NCI-H128 (cell line): Measurements from ENCODE around the gene GNB5.
"Not testable (repeated sequence)": the region's sequence is repeated elsewhere in the genome, so short reads cannot be mapped to it uniquely, and the experiment has no call there.

ENCODE experiments used
- DNase-seq: peaks from one replicate; lab custom pipeline; 2025; ENCODE audit not compliant: unreplicated experiment; lab: John Stamatoyannopoulos, UW

GNB5 gene

GRCh38 chr15:52171807-52172206, 19.4 kb downstream of the GNB5 start:
- DNase-seq: no peak

GRCh38 chr15:52171386-52171785, 19.8 kb downstream of the GNB5 start:
- no peak for DNase-seq

- not testable (repeated sequence) for DNase-seq
These were observed 21.0 kb downstream of the GNB5 start for GRCh38 chr15:52170199-52170598.

- not testable (repeated sequence) for DNase-seq
These were observed 25.6 kb downstream of the GNB5 start for GRCh38 chr15:52165494-52166131.

- no peak for DNase-seq
These were observed 26.4 kb downstream of the GNB5 start for GRCh38 chr15:52164631-52165265.

- no peak for DNase-seq
These were observed 27.6 kb downstream of the GNB5 start for GRCh38 chr15:52163321-52164190.

- no peak for DNase-seq
These were observed 28.3 kb downstream of the GNB5 start for GRCh38 chr15:52162876-52163275.

GRCh38 chr15:52162260-52162659, 28.9 kb downstream of the GNB5 start:
- DNase-seq: no peak

- no peak for DNase-seq
These were observed 29.7 kb downstream of the GNB5 start for GRCh38 chr15:52161406-52161966.

- DNase-seq: no peak
These were observed 31.5 kb downstream of the GNB5 start for GRCh38 chr15:52159645-52160044.

- no peak for DNase-seq
These were observed 33.0 kb downstream of the GNB5 start for GRCh38 chr15:52158084-52158765.

- no peak for DNase-seq
These were observed 35.3 kb downstream of the GNB5 start for GRCh38 chr15:52155878-52156277.

- no peak for DNase-seq
These were observed 36.0 kb downstream of the GNB5 start for GRCh38 chr15:52154896-52155865.

- DNase-seq: no peak
These were observed 37.0 kb downstream of the GNB5 start for GRCh38 chr15:52153900-52154895.

- DNase-seq: no peak
These were observed 39.8 kb downstream of the GNB5 start for GRCh38 chr15:52151353-52151752.

- DNase-seq: no peak
These were observed 40.3 kb downstream of the GNB5 start for GRCh38 chr15:52150871-52151270.

GRCh38 chr15:52150043-52150825, 41.0 kb downstream of the GNB5 start:
- no peak for DNase-seq

- DNase-seq: no peak
These were observed 42.8 kb downstream of the GNB5 start for GRCh38 chr15:52148403-52148802.
